Measurements from ENCODE around the gene SREK1.

SREK1 gene

DNA sequence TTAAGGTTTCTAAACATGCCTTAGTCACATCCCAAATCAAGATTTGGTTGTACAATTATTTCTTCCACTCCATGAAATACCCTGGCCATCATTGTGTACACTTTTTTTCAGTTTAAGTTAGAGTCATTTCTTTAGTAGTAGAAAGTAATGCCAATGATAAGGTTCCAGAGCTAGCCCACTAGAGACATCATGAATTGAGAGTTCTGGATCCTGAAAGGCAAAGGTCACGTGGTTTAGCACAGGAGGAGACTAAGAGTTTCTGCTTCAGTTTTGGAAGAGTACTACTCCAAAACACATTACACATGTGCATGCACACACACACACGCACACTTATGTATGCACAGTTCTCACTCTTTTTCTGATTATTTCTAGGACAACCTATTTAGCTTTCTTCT is 4.8 kb upstream of the SREK1 start:
- Histone ChIP-seq H3K9me3 (ENCODE audit: control insufficient read depth, low read depth, low read length) (no peaks in the 10 kb centered on the region), H3K27ac (ENCODE audit: low read length) (no peak overlapping the region), H3K36me3 (ENCODE audit: control insufficient read depth, low read depth, low read length) (no peaks in the 10 kb centered on the region), H3K4me1 (ENCODE audit: control insufficient read depth, low read depth, low read length) (peaks cover 6% of the 10 kb centered on the region), H3K9ac (ENCODE audit: low read length) (no peak overlapping the region), H3K27me3 (ENCODE audit: control insufficient read depth, insufficient read depth, low read length) (no peaks in the 10 kb centered on the region), H3K4me3 (ENCODE audit: low read length) (no peak overlapping the region)

DNA sequence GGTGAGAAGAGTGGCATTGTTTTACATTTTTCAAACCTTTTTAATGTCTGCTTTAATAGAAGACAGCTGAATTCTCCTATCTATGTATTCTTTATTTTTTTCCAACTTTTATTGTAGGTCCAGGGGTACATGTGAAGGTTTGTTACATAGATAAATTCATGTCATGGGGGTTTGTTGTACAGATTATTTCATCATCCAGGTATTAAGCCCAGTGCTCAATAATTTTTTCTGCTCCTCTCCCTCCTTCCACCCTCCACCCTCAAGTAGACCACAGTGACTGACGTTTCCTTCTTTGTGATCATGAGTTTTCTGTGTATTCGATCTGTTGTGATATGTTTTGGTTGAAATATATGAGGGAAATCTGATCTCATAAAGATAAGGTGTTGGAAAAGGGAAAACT is 1.7 kb upstream of the SREK1 start:
- no peak overlapping the region for H3K9ac ChIP-seq (ENCODE audit: low read length)
- H3K4me3 ChIP-seq (ENCODE audit: low read length) = no peak overlapping the region
- no peaks in the 10 kb centered on the region for H3K9me3 ChIP-seq (ENCODE audit: control insufficient read depth, low read depth, low read length)
- H3K27ac ChIP-seq (ENCODE audit: low read length) = no peak overlapping the region
- no peaks in the 10 kb centered on the region for H3K27me3 ChIP-seq (ENCODE audit: control insufficient read depth, insufficient read depth, low read length)
- H3K36me3 ChIP-seq (ENCODE audit: control insufficient read depth, low read depth, low read length) = no peaks in the 10 kb centered on the region
- peaks cover 12% of the 10 kb centered on the region for H3K4me1 ChIP-seq (ENCODE audit: control insufficient read depth, low read depth, low read length)

DNA sequence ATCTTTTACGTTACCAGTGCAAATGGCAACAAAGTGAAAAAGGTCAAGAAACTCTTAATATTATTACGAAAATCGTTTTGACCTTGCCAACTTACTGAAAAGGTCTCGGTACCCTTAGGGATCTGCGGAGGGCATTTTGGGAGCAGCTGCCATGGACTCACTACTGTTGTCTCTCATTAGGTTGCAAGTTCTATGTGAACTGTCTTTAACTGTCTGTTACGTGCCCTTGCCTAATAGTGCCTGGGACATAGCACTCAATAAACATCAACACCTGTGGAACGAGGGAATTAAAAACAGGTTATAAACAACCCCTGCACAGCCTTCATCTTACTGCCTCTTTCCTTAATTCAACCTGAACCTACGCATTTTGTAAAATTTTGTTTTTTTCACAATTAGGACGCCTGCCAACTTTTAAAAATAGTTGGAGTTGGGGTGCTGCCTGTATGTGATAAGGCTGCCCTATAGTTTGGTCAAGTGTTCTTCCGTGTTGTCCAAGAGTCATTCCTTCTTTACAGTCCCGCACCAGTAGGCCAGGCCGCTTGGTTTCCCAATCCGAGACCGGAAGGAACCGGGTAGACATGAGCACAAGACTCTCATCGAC is 527 bp upstream of the SREK1 start:
- H3K36me3 ChIP-seq (ENCODE audit: control insufficient read depth, low read depth, low read length) = no peaks in the 10 kb centered on the region
- peak overlapping the region; percentile 100 for H3K4me3 ChIP-seq (ENCODE audit: low read length)
- H3K9ac ChIP-seq (ENCODE audit: low read length) = peak overlapping the region; percentile 99
- no peaks in the 10 kb centered on the region for H3K9me3 ChIP-seq (ENCODE audit: control insufficient read depth, low read depth, low read length)
- H3K4me1 ChIP-seq (ENCODE audit: control insufficient read depth, low read depth, low read length) = peaks cover 12% of the 10 kb centered on the region
- peak overlapping the region; percentile 93 for H3K27ac ChIP-seq (ENCODE audit: low read length)
- H3K27me3 ChIP-seq (ENCODE audit: control insufficient read depth, insufficient read depth, low read length) = no peaks in the 10 kb centered on the region

DNA sequence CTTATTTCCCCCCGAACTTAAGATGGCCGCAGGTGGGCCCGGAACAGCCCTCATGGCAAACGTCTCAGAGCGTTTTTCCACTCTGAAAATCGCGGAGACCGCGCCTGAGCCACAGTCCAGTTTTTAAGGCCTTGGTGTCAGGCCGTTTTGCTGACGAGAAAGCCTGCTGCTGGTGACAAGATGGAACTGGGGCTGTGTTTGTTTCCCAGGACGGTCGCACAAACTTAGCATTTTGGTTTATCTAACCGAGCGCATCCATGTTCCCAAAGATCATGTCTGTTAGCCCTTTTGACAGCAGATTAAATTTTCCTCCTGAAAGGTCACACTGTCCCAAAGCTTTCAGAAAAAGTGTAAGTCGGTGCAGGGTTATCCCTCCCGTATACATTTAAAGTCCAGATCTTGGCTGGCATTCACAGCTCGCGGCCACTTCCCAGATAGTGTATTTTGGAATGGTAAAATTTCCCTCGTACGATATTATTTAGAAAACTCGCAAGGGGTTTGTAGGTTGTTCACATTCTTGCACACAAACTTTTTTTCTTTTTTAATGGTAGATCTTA is 812 bp downstream of the SREK1 start:
- peak overlapping the region; percentile 98 for H3K27ac ChIP-seq (ENCODE audit: low read length)
- no peaks in the 10 kb centered on the region for H3K9me3 ChIP-seq (ENCODE audit: control insufficient read depth, low read depth, low read length)
- H3K4me1 ChIP-seq (ENCODE audit: control insufficient read depth, low read depth, low read length) = peaks cover 12% of the 10 kb centered on the region
- H3K4me3 ChIP-seq (ENCODE audit: low read length) = peak overlapping the region; percentile 100
- peak overlapping the region; percentile 99 for H3K9ac ChIP-seq (ENCODE audit: low read length)
- no peaks in the 10 kb centered on the region for H3K36me3 ChIP-seq (ENCODE audit: control insufficient read depth, low read depth, low read length)
- no peaks in the 10 kb centered on the region for H3K27me3 ChIP-seq (ENCODE audit: control insufficient read depth, insufficient read depth, low read length)

DNA sequence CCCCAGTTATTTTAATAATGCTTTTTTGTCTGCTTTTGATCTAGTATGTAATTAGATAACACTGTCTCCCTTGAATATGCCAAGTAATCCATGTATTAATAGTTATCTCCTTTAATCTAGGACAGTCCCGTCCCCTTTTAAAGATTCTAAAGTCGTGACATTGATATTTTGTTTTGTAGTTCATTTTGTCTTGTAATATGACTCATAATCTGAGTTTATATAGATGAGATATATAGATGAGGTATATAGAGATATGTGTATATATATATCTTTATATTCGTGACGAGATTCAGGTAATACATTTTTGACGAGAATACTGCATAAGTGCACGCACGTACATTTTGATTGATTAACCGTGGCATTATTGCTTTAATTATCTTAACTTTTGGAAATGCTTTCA is 1.6 kb downstream of the SREK1 start:
- peak overlapping the region; percentile 100 for H3K4me3 ChIP-seq (ENCODE audit: low read length)
- H3K9me3 ChIP-seq (ENCODE audit: control insufficient read depth, low read depth, low read length) = no peaks in the 10 kb centered on the region
- H3K36me3 ChIP-seq (ENCODE audit: control insufficient read depth, low read depth, low read length) = no peaks in the 10 kb centered on the region
- H3K27ac ChIP-seq (ENCODE audit: low read length) = no peak overlapping the region
- H3K9ac ChIP-seq (ENCODE audit: low read length) = peak overlapping the region; percentile 99
- H3K27me3 ChIP-seq (ENCODE audit: control insufficient read depth, insufficient read depth, low read length) = no peaks in the 10 kb centered on the region
- H3K4me1 ChIP-seq (ENCODE audit: control insufficient read depth, low read depth, low read length) = peaks cover 12% of the 10 kb centered on the region

DNA sequence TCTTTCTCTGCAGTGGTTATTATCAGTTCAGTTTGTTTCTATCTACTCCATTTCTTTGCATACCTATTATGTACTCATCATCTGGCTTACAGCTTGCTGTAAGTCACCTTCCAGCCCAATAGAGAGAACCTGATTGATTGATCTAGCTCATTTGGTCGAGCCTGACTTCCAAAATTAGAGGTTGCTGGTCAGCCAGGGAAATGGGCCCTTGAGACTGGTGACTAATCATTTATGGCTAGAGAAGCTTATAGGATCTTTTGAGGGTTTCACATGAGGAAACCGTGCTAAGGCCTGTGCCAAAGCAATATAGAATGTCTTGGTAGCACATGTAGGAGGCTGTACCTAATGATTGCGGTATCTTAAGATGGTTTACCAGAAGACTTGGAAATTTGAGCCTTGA is 5.8 kb downstream of the SREK1 start:
- Histone ChIP-seq H3K4me3 (ENCODE audit: low read length) (no peak overlapping the region), H3K27ac (ENCODE audit: low read length) (no peak overlapping the region), H3K36me3 (ENCODE audit: control insufficient read depth, low read depth, low read length) (no peaks in the 10 kb centered on the region), H3K9ac (ENCODE audit: low read length) (no peak overlapping the region), H3K9me3 (ENCODE audit: control insufficient read depth, low read depth, low read length) (no peaks in the 10 kb centered on the region), H3K27me3 (ENCODE audit: control insufficient read depth, insufficient read depth, low read length) (no peaks in the 10 kb centered on the region), H3K4me1 (ENCODE audit: control insufficient read depth, low read depth, low read length) (peaks cover 6% of the 10 kb centered on the region)

DNA sequence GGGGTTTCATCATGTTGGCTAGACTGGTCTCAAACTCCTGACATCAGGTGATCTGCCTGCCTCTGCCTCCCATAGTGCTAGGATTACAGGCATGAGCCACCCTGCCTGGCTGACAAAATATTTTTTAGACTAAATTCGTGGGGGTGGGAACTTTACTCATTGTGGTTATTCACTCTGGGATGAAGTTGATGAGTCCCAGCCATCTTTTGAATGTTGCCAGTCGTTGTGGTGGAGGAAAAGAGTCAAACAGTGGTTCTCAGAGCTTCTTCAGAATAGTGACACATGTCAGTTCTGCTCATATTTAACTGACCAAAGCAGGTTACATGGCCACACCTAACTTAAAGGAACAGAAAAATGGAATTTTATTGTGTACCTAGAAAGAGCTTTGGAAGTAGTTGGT is 6.9 kb downstream of the SREK1 start:
- Histone ChIP-seq H3K27ac (ENCODE audit: low read length) (no peak overlapping the region), H3K27me3 (ENCODE audit: control insufficient read depth, insufficient read depth, low read length) (no peaks in the 10 kb centered on the region), H3K4me1 (ENCODE audit: control insufficient read depth, low read depth, low read length) (peaks cover under 1% of the 10 kb centered on the region), H3K36me3 (ENCODE audit: control insufficient read depth, low read depth, low read length) (peaks cover 7% of the 10 kb centered on the region), H3K9ac (ENCODE audit: low read length) (no peak overlapping the region), H3K4me3 (ENCODE audit: low read length) (no peak overlapping the region), H3K9me3 (ENCODE audit: control insufficient read depth, low read depth, low read length) (no peaks in the 10 kb centered on the region)

DNA sequence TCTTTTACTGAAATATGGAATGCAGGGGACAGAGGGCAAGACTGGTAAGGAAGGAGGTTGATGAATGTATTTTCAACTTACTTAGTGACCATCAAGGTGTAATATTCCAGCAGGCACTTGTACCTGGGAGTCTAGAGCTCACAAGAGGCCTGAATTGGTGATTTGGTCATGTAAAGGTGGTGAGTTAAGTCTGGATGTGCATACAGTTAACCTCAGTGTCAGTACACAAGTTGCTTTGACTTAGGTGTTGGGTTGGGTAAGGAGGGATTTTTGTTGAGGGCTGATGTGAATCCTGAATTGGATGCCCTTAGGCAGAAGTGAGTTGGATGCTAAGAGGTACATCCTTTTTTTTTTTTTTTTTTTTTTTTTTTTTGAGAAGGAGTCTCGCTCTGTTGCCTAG is 7.4 kb downstream of the SREK1 start:
- no peaks in the 10 kb centered on the region for H3K9me3 ChIP-seq (ENCODE audit: control insufficient read depth, low read depth, low read length)
- H3K27me3 ChIP-seq (ENCODE audit: control insufficient read depth, insufficient read depth, low read length) = no peaks in the 10 kb centered on the region
- H3K4me3 ChIP-seq (ENCODE audit: low read length) = no peak overlapping the region
- H3K9ac ChIP-seq (ENCODE audit: low read length) = no peak overlapping the region
- no peak overlapping the region for H3K27ac ChIP-seq (ENCODE audit: low read length)
- peaks cover 7% of the 10 kb centered on the region for H3K36me3 ChIP-seq (ENCODE audit: control insufficient read depth, low read depth, low read length)
- no peaks in the 10 kb centered on the region for H3K4me1 ChIP-seq (ENCODE audit: control insufficient read depth, low read depth, low read length)

DNA sequence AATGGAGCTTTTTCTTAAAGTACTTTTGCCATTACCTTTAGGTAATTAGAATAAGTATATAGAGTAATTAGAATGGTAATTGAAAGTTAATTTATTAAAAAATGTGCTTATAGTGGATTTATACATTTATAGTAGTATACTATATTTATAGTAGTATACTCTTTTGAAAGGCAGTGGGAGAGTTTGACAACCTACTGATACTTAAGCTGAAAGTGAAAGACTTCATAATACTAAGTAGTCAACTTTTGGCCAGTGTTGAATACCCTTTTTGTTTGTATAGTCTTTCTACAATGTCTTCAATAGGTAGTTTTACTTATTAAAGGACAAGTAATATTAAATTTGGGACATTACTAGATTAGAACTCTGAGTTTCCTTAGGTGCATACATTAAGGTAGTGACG is 12.9 kb downstream of the SREK1 start:
- Histone ChIP-seq H3K9ac (ENCODE audit: low read length) (no peak overlapping the region), H3K36me3 (ENCODE audit: control insufficient read depth, low read depth, low read length) (peaks cover 32% of the 10 kb centered on the region), H3K4me3 (ENCODE audit: low read length) (no peak overlapping the region)

DNA sequence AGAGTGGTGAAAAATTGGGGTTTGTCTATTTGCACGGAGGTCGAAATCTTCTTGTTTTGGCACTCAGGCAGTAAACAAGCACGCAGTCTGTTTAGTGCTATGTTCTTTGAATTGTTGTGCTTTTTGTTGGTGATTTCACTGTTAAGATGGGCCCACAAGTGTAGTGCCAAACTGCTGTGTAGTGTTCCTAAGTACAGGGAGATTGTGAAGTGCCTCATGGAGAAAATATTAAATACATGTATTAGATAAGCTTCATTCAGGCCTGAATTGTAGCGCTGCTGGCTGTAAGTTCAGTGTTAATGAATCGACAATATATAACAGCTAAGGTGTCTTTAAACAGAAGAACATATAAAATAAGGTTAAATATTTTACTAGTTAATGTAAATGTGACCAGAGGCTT is 17.3 kb downstream of the SREK1 start:
- Histone ChIP-seq H3K27ac (ENCODE audit: low read length) (no peak overlapping the region), H3K4me1 (ENCODE audit: control insufficient read depth, low read depth, low read length) (no peaks in the 10 kb centered on the region), H3K9ac (ENCODE audit: low read length) (no peak overlapping the region), H3K4me3 (ENCODE audit: low read length) (no peak overlapping the region), H3K9me3 (ENCODE audit: control insufficient read depth, low read depth, low read length) (no peaks in the 10 kb centered on the region), H3K36me3 (ENCODE audit: control insufficient read depth, low read depth, low read length) (peaks cover 64% of the 10 kb centered on the region), H3K27me3 (ENCODE audit: control insufficient read depth, insufficient read depth, low read length) (no peaks in the 10 kb centered on the region)

More for the DNA sequence above, 12.9 kb downstream of the SREK1 start:
- H3K27ac ChIP-seq (ENCODE audit: low read length) = no peak overlapping the region
- H3K27me3 ChIP-seq (ENCODE audit: control insufficient read depth, insufficient read depth, low read length) = no peaks in the 10 kb centered on the region
- H3K4me1 ChIP-seq (ENCODE audit: control insufficient read depth, low read depth, low read length) = no peaks in the 10 kb centered on the region
- no peaks in the 10 kb centered on the region for H3K9me3 ChIP-seq (ENCODE audit: control insufficient read depth, low read depth, low read length)

DNA sequence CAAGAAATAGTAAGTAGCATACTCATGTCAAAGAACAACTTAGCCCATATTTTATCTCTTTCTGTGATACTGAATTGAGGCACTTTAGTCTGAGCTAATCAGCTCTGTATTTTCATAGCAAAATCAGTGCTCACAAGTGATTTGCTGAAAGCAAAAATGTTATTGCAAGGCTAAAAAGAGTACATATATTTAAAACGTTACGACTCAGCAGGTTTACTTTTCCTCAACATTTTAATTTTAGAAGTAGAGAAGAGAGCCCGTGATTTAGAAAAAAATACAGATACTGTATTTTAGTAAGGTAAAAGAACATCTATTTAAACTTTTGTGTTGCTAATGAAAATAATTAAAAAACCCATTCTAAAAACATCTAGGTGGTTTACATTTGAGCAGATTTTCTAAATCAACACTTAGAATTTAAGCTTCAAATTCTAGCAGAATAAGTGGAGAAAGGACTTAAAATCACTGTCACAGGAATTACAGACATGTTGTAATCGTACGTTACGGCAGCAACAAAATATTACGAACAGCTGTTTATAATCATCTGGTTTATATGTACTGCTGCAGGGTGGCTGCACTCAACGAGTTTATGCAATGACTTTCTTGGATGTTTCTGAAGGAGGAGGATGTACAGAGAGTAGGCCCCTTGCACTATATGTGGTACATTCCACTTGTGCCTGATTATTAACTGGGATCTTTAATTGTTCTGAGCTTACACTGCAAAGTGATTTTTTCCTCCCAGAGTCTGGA is 20.1 kb downstream of the SREK1 start:
- Histone ChIP-seq H3K4me3 (ENCODE audit: low read length) (no peak overlapping the region), H3K27ac (ENCODE audit: low read length) (no peak overlapping the region), H3K27me3 (ENCODE audit: control insufficient read depth, insufficient read depth, low read length) (no peaks in the 10 kb centered on the region), H3K9me3 (ENCODE audit: control insufficient read depth, low read depth, low read length) (no peaks in the 10 kb centered on the region), H3K36me3 (ENCODE audit: control insufficient read depth, low read depth, low read length) (peaks cover 84% of the 10 kb centered on the region), H3K9ac (ENCODE audit: low read length) (no peak overlapping the region), H3K4me1 (ENCODE audit: control insufficient read depth, low read depth, low read length) (no peaks in the 10 kb centered on the region)

DNA sequence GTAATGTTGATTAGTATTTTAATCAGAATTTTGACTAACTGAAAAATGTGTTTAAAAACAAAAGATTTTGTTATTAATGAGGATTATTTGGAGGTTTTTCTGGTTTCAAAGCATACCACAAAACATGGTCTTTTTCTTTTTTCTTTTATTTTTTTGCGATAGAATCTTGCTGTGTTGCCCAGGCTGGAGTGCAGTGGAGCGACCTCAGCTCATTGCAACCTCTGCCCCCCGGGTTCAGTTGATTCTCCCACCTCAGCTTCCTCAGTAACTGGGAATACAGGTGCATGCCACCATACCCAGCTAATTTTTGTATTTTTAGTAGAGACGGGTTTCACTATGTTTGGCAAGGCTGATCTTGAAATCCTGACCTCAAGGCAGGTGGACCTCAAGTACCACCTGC is 24.1 kb downstream of the SREK1 start:
- no peak overlapping the region for H3K27ac ChIP-seq (ENCODE audit: low read length)
- H3K4me1 ChIP-seq (ENCODE audit: control insufficient read depth, low read depth, low read length) = no peaks in the 10 kb centered on the region
- no peaks in the 10 kb centered on the region for H3K9me3 ChIP-seq (ENCODE audit: control insufficient read depth, low read depth, low read length)
- H3K36me3 ChIP-seq (ENCODE audit: control insufficient read depth, low read depth, low read length) = peaks cover 74% of the 10 kb centered on the region
- no peak overlapping the region for H3K4me3 ChIP-seq (ENCODE audit: low read length)
- H3K9ac ChIP-seq (ENCODE audit: low read length) = no peak overlapping the region
- H3K27me3 ChIP-seq (ENCODE audit: control insufficient read depth, insufficient read depth, low read length) = no peaks in the 10 kb centered on the region

Data from iPS-18a (cell line).